ENCODE measurements around the gene GPR162.

- TF ChIP-seq, protein P1, sequence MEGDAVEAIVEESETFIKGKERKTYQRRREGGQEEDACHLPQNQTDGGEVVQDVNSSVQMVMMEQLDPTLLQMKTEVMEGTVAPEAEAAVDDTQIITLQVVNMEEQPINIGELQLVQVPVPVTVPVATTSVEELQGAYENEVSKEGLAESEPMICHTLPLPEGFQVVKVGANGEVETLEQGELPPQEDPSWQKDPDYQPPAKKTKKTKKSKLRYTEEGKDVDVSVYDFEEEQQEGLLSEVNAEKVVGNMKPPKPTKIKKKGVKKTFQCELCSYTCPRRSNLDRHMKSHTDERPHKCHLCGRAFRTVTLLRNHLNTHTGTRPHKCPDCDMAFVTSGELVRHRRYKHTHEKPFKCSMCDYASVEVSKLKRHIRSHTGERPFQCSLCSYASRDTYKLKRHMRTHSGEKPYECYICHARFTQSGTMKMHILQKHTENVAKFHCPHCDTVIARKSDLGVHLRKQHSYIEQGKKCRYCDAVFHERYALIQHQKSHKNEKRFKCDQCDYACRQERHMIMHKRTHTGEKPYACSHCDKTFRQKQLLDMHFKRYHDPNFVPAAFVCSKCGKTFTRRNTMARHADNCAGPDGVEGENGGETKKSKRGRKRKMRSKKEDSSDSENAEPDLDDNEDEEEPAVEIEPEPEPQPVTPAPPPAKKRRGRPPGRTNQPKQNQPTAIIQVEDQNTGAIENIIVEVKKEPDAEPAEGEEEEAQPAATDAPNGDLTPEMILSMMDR (IDR thresholded peaks at IDR 0.05; ENCODE audit: low read depth, low read length, missing input control), result no peak
- no peak for TF ChIP-seq FOXA1 (IDR thresholded peaks at IDR 0.05)
- no peak for TF ChIP-seq EGR1 (IDR thresholded peaks at IDR 0.05; ENCODE audit: low read depth in 2 of 2)
- no peak for TF ChIP-seq JUND (IDR thresholded peaks at IDR 0.05)
- TF ChIP-seq TAF1 (conservative IDR thresholded peaks at IDR 0.05), result no peak
Observed at GRCh38 chr12:6832125-6832524, 10.5 kb downstream of the GPR162 start.
